Parathyroid adenoma (tissue), 2 donors: ENCODE data around the gene BCL2L11.

Source experiments
- H2AFZ ChIP-seq: fragments of 300-600 bp; sonication (generic); one replicate; pipeline ENCODE4 v1.7.0; 2017; ENCODE audit warnings: antibody characterized with exemption, mild to moderate bottlenecking
- H3K27ac ChIP-seq: fragments of 300-600 bp; sonication (generic); one replicate; pipeline ENCODE4 v1.7.0; 2017
- H3K27me3 ChIP-seq: fragments of 300-600 bp; sonication (generic); one replicate; pipeline ENCODE4 v1.7.0; 2017; ENCODE audit warnings: low read length; ENCODE audit not compliant: control insufficient read depth, insufficient read depth
- H3K36me3 ChIP-seq: fragments of 300-600 bp; sonication (generic); one replicate; pipeline ENCODE4 v1.7.0; 2017; ENCODE audit warnings: low read length; ENCODE audit not compliant: control insufficient read depth, insufficient read depth
- H3K4me1 ChIP-seq: fragments of 300-600 bp; sonication (generic); one replicate; pipeline ENCODE4 v1.7.0; 2017; ENCODE audit warnings: control low read depth
- H3K4me2 ChIP-seq: fragments of 300-600 bp; sonication (generic); one replicate; pipeline ENCODE4 v1.7.0; 2017; ENCODE audit warnings: low read length
- H3K4me3 ChIP-seq: fragments of 300-600 bp; sonication (generic); one replicate; pipeline ENCODE4 v1.7.0; 2017; ENCODE audit warnings: low read depth, low read length
- H3K79me2 ChIP-seq: fragments of 300-600 bp; sonication (generic); one replicate; pipeline ENCODE4 v1.7.0; 2017; ENCODE audit warnings: control low read depth
- H3K9ac ChIP-seq: fragments of 300-600 bp; sonication (generic); one replicate; pipeline ENCODE4 v1.7.0; 2017; ENCODE audit warnings: mild to moderate bottlenecking
- H3K9me3 ChIP-seq: fragments of 300-600 bp; sonication (generic); one replicate; pipeline ENCODE4 v1.7.0; 2017; ENCODE audit warnings: low read length; ENCODE audit not compliant: control insufficient read depth
- TF ChIP-seq, protein P1 (sequence below): fragments of 300-600 bp; sonication (generic); IDR thresholded peaks from one replicate; pipeline ENCODE4 v1.7.0; 2017; ENCODE audit warnings: antibody characterized with exemption, mild to moderate bottlenecking
- donor health status: primary hyperparathyroidism.

BCL2L11 gene

GRCh38 chr2:111191877-111192276 lies 71.2 kb downstream of the BCL2L11 start:
- Histone ChIP-seq H2AFZ (no peak overlapping the region), H3K4me1 (no peaks in the 10 kb centered on the region), H3K4me3 (no peak overlapping the region), H3K4me2 (no peak overlapping the region), H3K79me2 (no peaks in the 10 kb centered on the region), H3K9ac (no peak overlapping the region), H3K36me3 (no peaks in the 10 kb centered on the region), H3K27me3 (no peaks in the 10 kb centered on the region), H3K27ac (no peak overlapping the region), H3K9me3 (no peaks in the 10 kb centered on the region)
- TF ChIP-seq, protein P1, sequence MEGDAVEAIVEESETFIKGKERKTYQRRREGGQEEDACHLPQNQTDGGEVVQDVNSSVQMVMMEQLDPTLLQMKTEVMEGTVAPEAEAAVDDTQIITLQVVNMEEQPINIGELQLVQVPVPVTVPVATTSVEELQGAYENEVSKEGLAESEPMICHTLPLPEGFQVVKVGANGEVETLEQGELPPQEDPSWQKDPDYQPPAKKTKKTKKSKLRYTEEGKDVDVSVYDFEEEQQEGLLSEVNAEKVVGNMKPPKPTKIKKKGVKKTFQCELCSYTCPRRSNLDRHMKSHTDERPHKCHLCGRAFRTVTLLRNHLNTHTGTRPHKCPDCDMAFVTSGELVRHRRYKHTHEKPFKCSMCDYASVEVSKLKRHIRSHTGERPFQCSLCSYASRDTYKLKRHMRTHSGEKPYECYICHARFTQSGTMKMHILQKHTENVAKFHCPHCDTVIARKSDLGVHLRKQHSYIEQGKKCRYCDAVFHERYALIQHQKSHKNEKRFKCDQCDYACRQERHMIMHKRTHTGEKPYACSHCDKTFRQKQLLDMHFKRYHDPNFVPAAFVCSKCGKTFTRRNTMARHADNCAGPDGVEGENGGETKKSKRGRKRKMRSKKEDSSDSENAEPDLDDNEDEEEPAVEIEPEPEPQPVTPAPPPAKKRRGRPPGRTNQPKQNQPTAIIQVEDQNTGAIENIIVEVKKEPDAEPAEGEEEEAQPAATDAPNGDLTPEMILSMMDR = no peak

GRCh38 chr2:111192776-111193368 lies 72.2 kb downstream of the BCL2L11 start:
- Histone ChIP-seq H3K4me3 (no peak overlapping the region), H3K79me2 (no peaks in the 10 kb centered on the region), H3K9ac (no peak overlapping the region), H3K27me3 (no peaks in the 10 kb centered on the region), H3K27ac (no peak overlapping the region), H3K36me3 (no peaks in the 10 kb centered on the region), H3K4me1 (no peaks in the 10 kb centered on the region), H3K4me2 (no peak overlapping the region), H2AFZ (no peak overlapping the region), H3K9me3 (no peaks in the 10 kb centered on the region)
- TF ChIP-seq, protein P1 = no peak

GRCh38 chr2:111194835-111195621 lies 74.3 kb downstream of the BCL2L11 start:
- Histone ChIP-seq H3K9ac (no peak overlapping the region), H3K27me3 (no peaks in the 10 kb centered on the region), H3K4me2 (no peak overlapping the region), H2AFZ (no peak overlapping the region), H3K27ac (no peak overlapping the region), H3K4me1 (no peaks in the 10 kb centered on the region), H3K79me2 (no peaks in the 10 kb centered on the region), H3K9me3 (no peaks in the 10 kb centered on the region), H3K36me3 (no peaks in the 10 kb centered on the region), H3K4me3 (no peak overlapping the region)
- TF ChIP-seq, protein P1 = no peak

GRCh38 chr2:111196435-111196834 lies 75.7 kb downstream of the BCL2L11 start:
- Histone ChIP-seq H3K4me2 (no peak overlapping the region), H3K27me3 (no peaks in the 10 kb centered on the region), H3K9me3 (no peaks in the 10 kb centered on the region), H3K79me2 (no peaks in the 10 kb centered on the region), H3K27ac (no peak overlapping the region), H2AFZ (no peak overlapping the region), H3K4me1 (no peaks in the 10 kb centered on the region), H3K36me3 (no peaks in the 10 kb centered on the region), H3K4me3 (no peak overlapping the region), H3K9ac (no peak overlapping the region)
- TF ChIP-seq, protein P1 = no peak
